ENCODE data around the gene CDC25B.

DNA sequence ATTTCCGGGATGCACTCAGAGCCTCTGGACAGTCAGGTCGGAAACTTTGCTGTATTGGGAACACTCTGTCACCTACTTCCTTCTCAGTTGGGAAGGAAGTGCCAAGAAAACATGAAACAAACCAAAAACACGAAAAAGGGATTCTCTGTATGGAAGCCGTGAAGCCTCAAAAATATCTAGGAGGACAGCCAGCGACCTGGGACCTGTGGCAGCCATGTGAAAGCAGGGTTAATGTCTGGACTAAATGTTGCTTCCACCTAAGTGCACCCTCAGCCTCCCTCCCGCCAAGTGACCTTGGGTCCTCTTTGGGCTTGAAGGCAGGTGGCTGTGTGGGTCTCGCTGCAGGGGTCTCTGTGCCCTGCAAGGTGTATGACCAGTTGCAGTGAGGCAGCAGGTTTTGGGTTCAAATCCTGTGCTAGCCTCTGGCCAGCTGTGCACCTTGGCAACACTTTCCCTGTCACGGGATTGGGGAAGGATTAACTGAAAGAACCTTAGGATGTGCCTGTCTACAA is 51.4 kb downstream of the CDC25B start:
- TF ChIP-seq, protein P1, sequence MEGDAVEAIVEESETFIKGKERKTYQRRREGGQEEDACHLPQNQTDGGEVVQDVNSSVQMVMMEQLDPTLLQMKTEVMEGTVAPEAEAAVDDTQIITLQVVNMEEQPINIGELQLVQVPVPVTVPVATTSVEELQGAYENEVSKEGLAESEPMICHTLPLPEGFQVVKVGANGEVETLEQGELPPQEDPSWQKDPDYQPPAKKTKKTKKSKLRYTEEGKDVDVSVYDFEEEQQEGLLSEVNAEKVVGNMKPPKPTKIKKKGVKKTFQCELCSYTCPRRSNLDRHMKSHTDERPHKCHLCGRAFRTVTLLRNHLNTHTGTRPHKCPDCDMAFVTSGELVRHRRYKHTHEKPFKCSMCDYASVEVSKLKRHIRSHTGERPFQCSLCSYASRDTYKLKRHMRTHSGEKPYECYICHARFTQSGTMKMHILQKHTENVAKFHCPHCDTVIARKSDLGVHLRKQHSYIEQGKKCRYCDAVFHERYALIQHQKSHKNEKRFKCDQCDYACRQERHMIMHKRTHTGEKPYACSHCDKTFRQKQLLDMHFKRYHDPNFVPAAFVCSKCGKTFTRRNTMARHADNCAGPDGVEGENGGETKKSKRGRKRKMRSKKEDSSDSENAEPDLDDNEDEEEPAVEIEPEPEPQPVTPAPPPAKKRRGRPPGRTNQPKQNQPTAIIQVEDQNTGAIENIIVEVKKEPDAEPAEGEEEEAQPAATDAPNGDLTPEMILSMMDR (IDR thresholded peaks at IDR 0.05; ENCODE audit: poor library complexity) = no peak
- no peak for TF ChIP-seq EZH2phosphoT487 (IDR thresholded peaks at IDR 0.05; ENCODE audit: low read depth, severe bottlenecking, unreplicated experiment)
